Aorta (tissue), 5 donors: Measurements from ENCODE around the gene SMAD3. TPM values are rescaled to one million over a fixed set of nuclear protein-coding genes. Genes with fewer than 3 reads are reported as not detected.

ENCODE experiments used
- ATAC-seq: fragments of 200-7000 bp; cut with Tn5 transposase; one replicate; pipeline ENCODE4 v1.9.1; 2022; ENCODE audit warnings: moderate library complexity; ENCODE audit not compliant: low FRiP score
- DNase-seq, 2 donors: peaks; one replicate each; pipeline ENCODE4 v3.0.0-alpha.2; 2020
- H3K27ac ChIP-seq, 2 donors: one replicate each; pipeline ENCODE4 v1.5.1; 2013; ENCODE audit warnings: low read length in 2 of 2, mild to moderate bottlenecking in 2 of 2, moderate library complexity in 2 of 2, control low read depth in 1 of 2, inconsistent platforms in 1 of 2, low read depth in 1 of 2
- H3K27me3 ChIP-seq, 2 donors: one replicate each; pipeline ENCODE4 v1.6.1; 2013; ENCODE audit warnings: control low read depth in 1 of 2, low read length in 1 of 2, mild to moderate bottlenecking in 1 of 2, moderate library complexity in 1 of 2; ENCODE audit not compliant: insufficient read depth in 2 of 2, control insufficient read depth in 1 of 2
- H3K36me3 ChIP-seq, 2 donors: one replicate each; pipeline ENCODE4 v1.6.1; 2013; ENCODE audit warnings: control low read depth in 1 of 2, low read length in 1 of 2, mild to moderate bottlenecking in 1 of 2; ENCODE audit not compliant: insufficient read depth in 2 of 2, control insufficient read depth in 1 of 2
- H3K4me1 ChIP-seq, 2 donors: one replicate each; pipeline ENCODE4 v1.6.1; 2013; ENCODE audit warnings: low read length in 2 of 2, control low read depth in 1 of 2, mild to moderate bottlenecking in 1 of 2, moderate library complexity in 1 of 2; ENCODE audit not compliant: insufficient read depth in 2 of 2, control insufficient read depth in 1 of 2
- H3K4me3 ChIP-seq, 2 donors: one replicate each; pipeline ENCODE4 v1.5.1; 2013; ENCODE audit warnings: low read length in 2 of 2, control low read depth in 1 of 2, mild to moderate bottlenecking in 1 of 2
- H3K9me3 ChIP-seq: one replicate; pipeline ENCODE4 v1.6.1; 2013; ENCODE audit warnings: mild to moderate bottlenecking, low read length; ENCODE audit not compliant: control insufficient read depth
- whole genome bisulfite sequencing, 2 donors: extraction: QIAGEN DNeasy Blood & Tissue Kit; methylation state at CpG; one replicate each; pipeline ENCODE4 v1.1.7; 2013; 5-methylcytosine and 5-hydroxymethylcytosine counted together
- intact Hi-C, 2 donors: fragments of 100-400 bp; cut with DNase I; formaldehyde crosslinking; loops; one replicate each; pipeline versions ENCODE4 v1.14.2 to v1.15.0; 2022
- polyA plus RNA-seq, 2 donors: library from polyadenylated mRNA; stranded (reverse); fragments of 200-250 nt; gene quantifications; one replicate each; pipeline ENCODE4 v1.2.3, GENCODE V29; 2013
- total RNA-seq, 2 donors: library from RNA; stranded (reverse); fragmentation: NEBNext Ultra II Directional; extraction: Animal tissue kit (Norgen Biotek cat#: 25700); gene quantifications; one replicate each; pipeline ENCODE4 v1.2.1, GENCODE V29; 2021
- donor health status: healthy with polysubstance abuse.
- donor health status: Bipolar disorder and iron deficiency.
- donor health status: DM: no; HTN: no; CAD: no.
- donor health status: DM: no; HTN: no; CAD: no.
- donor health status: DM: yes; HTN: yes; CAD: no.

Gene SMAD3
- total and polyA plus RNA-seq, 4 donors: 7.1 to 90.8 (median 55.0) TPM

GRCh38 chr15:67215102-67215501 lies 149.7 kb downstream of the SMAD3 start:
- DNase-seq: no peak
- Histone ChIP-seq H3K27ac (no peak overlapping the region), H3K36me3 (peaks cover 0 to 2% of the 10 kb centered on the region in 2 donors), H3K4me3 (no peak overlapping the region), H3K9me3 (no peaks in the 10 kb centered on the region), H3K4me1 (no peaks in the 10 kb centered on the region), H3K27me3 (no peaks in the 10 kb centered on the region)
- intact Hi-C loops: no loop called here
- 86 to 96% methylated on average over 6 of the region's 6 CpGs for WGBS, 2 donors
- no peak for ATAC-seq

GRCh38 chr15:67216859-67217258 lies 151.5 kb downstream of the SMAD3 start:
- Histone ChIP-seq H3K36me3 (peaks cover 0 to 2% of the 10 kb centered on the region in 2 donors), H3K4me1 (no peaks in the 10 kb centered on the region), H3K27me3 (no peaks in the 10 kb centered on the region), H3K4me3 (no peak overlapping the region), H3K27ac (no peak overlapping the region), H3K9me3 (no peaks in the 10 kb centered on the region)
- DNase-seq: no peak
- intact Hi-C loops: no loop called here
- ATAC-seq: no peak

- ATAC-seq (no peak), DNase-seq (no peak)
- Histone ChIP-seq H3K36me3 (peaks cover 0 to 2% of the 10 kb centered on the region in 2 donors), H3K27me3 (no peaks in the 10 kb centered on the region), H3K27ac (no peak overlapping the region), H3K4me3 (no peak overlapping the region), H3K4me1 (no peaks in the 10 kb centered on the region), H3K9me3 (no peaks in the 10 kb centered on the region)
- intact Hi-C loops: no loop called here
Measured at GRCh38 chr15:67218428-67218827, 153.0 kb downstream of the SMAD3 start.

GRCh38 chr15:67219288-67219687 lies 153.9 kb downstream of the SMAD3 start:
- ATAC-seq (no peak), DNase-seq (no peak)
- Histone ChIP-seq H3K4me3 (no peak overlapping the region), H3K9me3 (no peaks in the 10 kb centered on the region), H3K27ac (no peak overlapping the region), H3K36me3 (peaks cover 0 to 2% of the 10 kb centered on the region in 2 donors), H3K27me3 (no peaks in the 10 kb centered on the region), H3K4me1 (no peaks in the 10 kb centered on the region)
- intact Hi-C loops: no loop called here
- WGBS, 2 donors: 97 to 99% methylated on average over 2 of the region's 2 CpGs

- DNase-seq (no peak), ATAC-seq (no peak)
- WGBS, 2 donors: 96 to 99% methylated on average over 3 of the region's 3 CpGs
- intact Hi-C loops: no loop called here
- no peak overlapping the region for H3K4me3 ChIP-seq
- H3K27me3 ChIP-seq: no peaks in the 10 kb centered on the region
- H3K4me1 ChIP-seq: no peaks in the 10 kb centered on the region
- no peaks in the 10 kb centered on the region for H3K36me3 ChIP-seq
- H3K9me3 ChIP-seq: no peaks in the 10 kb centered on the region
- no peak overlapping the region for H3K27ac ChIP-seq
Measured at GRCh38 chr15:67224889-67225288, 159.5 kb downstream of the SMAD3 start.

GRCh38 chr15:67225336-67225735 lies 159.9 kb downstream of the SMAD3 start:
- intact Hi-C loops: no loop called here
- no peaks in the 10 kb centered on the region for H3K27me3 ChIP-seq
- no peaks in the 10 kb centered on the region for H3K4me1 ChIP-seq
- WGBS, 2 donors: 99% methylated on average over 2 of the region's 2 CpGs
- H3K4me3 ChIP-seq: no peak overlapping the region
- no peak overlapping the region for H3K27ac ChIP-seq
- DNase-seq: no peak
- peaks cover 0 to 2% of the 10 kb centered on the region in 2 donors for H3K36me3 ChIP-seq
- ATAC-seq: no peak
- no peaks in the 10 kb centered on the region for H3K9me3 ChIP-seq

GRCh38 chr15:67227431-67227830 lies 162.0 kb downstream of the SMAD3 start:
- ATAC-seq: no peak
- WGBS, 2 donors: 93 to 100% methylated on average over 1 of the region's 1 CpG
- intact Hi-C loops: no loop called here
- Histone ChIP-seq H3K9me3 (no peaks in the 10 kb centered on the region), H3K27ac (no peak overlapping the region), H3K4me3 (no peak overlapping the region), H3K4me1 (no peaks in the 10 kb centered on the region), H3K36me3 (peaks cover 2 to 8% of the 10 kb centered on the region in 2 donors), H3K27me3 (no peaks in the 10 kb centered on the region)
- no peak for DNase-seq

- WGBS, 2 donors: 94 to 99% methylated on average over 1 of the region's 1 CpG
Measured at GRCh38 chr15:67227846-67228245, 162.4 kb downstream of the SMAD3 start.

GRCh38 chr15:67228286-67228685 lies 162.9 kb downstream of the SMAD3 start:
- WGBS, 2 donors: 74 to 83% methylated on average over 1 of the region's 1 CpG
- no peaks in the 10 kb centered on the region for H3K9me3 ChIP-seq
- no peak overlapping the region for H3K4me3 ChIP-seq
- H3K36me3 ChIP-seq: peaks cover 2 to 8% of the 10 kb centered on the region in 2 donors
- no peak for ATAC-seq
- H3K27me3 ChIP-seq: no peaks in the 10 kb centered on the region
- no peak overlapping the region for H3K27ac ChIP-seq
- intact Hi-C loops: no loop called here
- H3K4me1 ChIP-seq: no peaks in the 10 kb centered on the region
- DNase-seq: no peak

More at GRCh38 chr15:67227846-67228245, 162.4 kb downstream of the SMAD3 start:
- no peak overlapping the region for H3K27ac ChIP-seq
- H3K4me3 ChIP-seq: no peak overlapping the region
- no peaks in the 10 kb centered on the region for H3K9me3 ChIP-seq
- peaks cover 2 to 8% of the 10 kb centered on the region in 2 donors for H3K36me3 ChIP-seq
- no peak for DNase-seq
- no peaks in the 10 kb centered on the region for H3K27me3 ChIP-seq
- no peak for ATAC-seq
- H3K4me1 ChIP-seq: no peaks in the 10 kb centered on the region
- intact Hi-C loops: no loop called here
